Activated naive CD4-positive, alpha-beta T cell treated with anti-CD3 and anti-CD28 coated beads, Interleukin-2, amount 50 U/mL, for 16 hours (primary cell): ENCODE results near the gene AHNAK2.
"Not testable (repeated sequence)": the region's sequence is repeated elsewhere in the genome, so short reads cannot be mapped to it uniquely, and the experiment has no call there.

Experiments
- DNase-seq: peaks from one replicate; pipeline ENCODE4 v3.0.0-alpha.2; 2020

AHNAK2 gene

GRCh38 chr14:104977681-104978653 is at the start of gene AHNAK2:
AHNAK2 (minus strand) TSS chr14:104978374; CDS start chr14:104978237, 137 bp downstream.
- DNase-seq, result peak; percentile 67

- DNase-seq, result not testable (repeated sequence)
Observed at GRCh38 chr14:105027718-105028117, 49.5 kb upstream of the AHNAK2 start.

- DNase-seq, result no peak
Observed at GRCh38 chr14:105026802-105027563, 48.8 kb upstream of the AHNAK2 start.

- DNase-seq, result no peak
Observed at GRCh38 chr14:105026033-105026785, 48.0 kb upstream of the AHNAK2 start.

- DNase-seq, result no peak
Observed at GRCh38 chr14:105025429-105025828, 47.3 kb upstream of the AHNAK2 start.

GRCh38 chr14:105023791-105024480 is 45.8 kb upstream of the AHNAK2 start:
- DNase-seq, result no peak

- no peak for DNase-seq
Observed at GRCh38 chr14:105023144-105023543, 45.0 kb upstream of the AHNAK2 start.

GRCh38 chr14:105022276-105022670 is 44.1 kb upstream of the AHNAK2 start:
- no peak for DNase-seq

- peak; percentile 54 for DNase-seq
Observed at GRCh38 chr14:105021656-105022275, 43.6 kb upstream of the AHNAK2 start.

- DNase-seq, result peak; percentile 99
Observed at GRCh38 chr14:105020815-105021655, 42.9 kb upstream of the AHNAK2 start, which contains the start of gene CDCA4. CDCA4 (minus strand) TSS chr14:105021083; CDS start chr14:105011929, 9,154 bp downstream.

GRCh38 chr14:105019861-105020814 is 42.0 kb upstream of the AHNAK2 start:
- peak; percentile 58 for DNase-seq

GRCh38 chr14:105018414-105018813 is 40.2 kb upstream of the AHNAK2 start:
- DNase-seq, result no peak

- no peak for DNase-seq
Observed at GRCh38 chr14:105015905-105016304, 37.7 kb upstream of the AHNAK2 start.

GRCh38 chr14:105015242-105015641 is 37.1 kb upstream of the AHNAK2 start:
- DNase-seq, result no peak

GRCh38 chr14:105014631-105015030 is 36.5 kb upstream of the AHNAK2 start:
- DNase-seq, result no peak

GRCh38 chr14:105014032-105014431 is 35.9 kb upstream of the AHNAK2 start:
- no peak for DNase-seq

- no peak for DNase-seq
Observed at GRCh38 chr14:105013150-105013785, 35.1 kb upstream of the AHNAK2 start.

- no peak for DNase-seq
Observed at GRCh38 chr14:105012171-105012985, 34.2 kb upstream of the AHNAK2 start.
